Endodermal cell (in vitro differentiated cells): ENCODE data around the gene LUC7L. TPM values are rescaled to one million over a fixed set of nuclear protein-coding genes. Genes with fewer than 3 reads are reported as not detected.
"Not testable (repeated sequence)": the region's sequence is repeated elsewhere in the genome, so short reads cannot be mapped to it uniquely, and the experiment has no call there.

Experiments used
- DNase-seq: peaks from one replicate; pipeline ENCODE4 v3.0.0-alpha.2; 2017
- H3K27ac ChIP-seq: 2 replicates; pipeline ENCODE4 v1.5.1; 2013; ENCODE audit warnings: mild to moderate bottlenecking, low read depth, low read length, moderate library complexity
- H3K27me3 ChIP-seq: 2 replicates; pipeline ENCODE4 v1.6.1; 2013; ENCODE audit warnings: mild to moderate bottlenecking, low read length, moderate library complexity; ENCODE audit not compliant: insufficient read depth, control insufficient read depth, poor library complexity, severe bottlenecking
- H3K36me3 ChIP-seq: 2 replicates; pipeline ENCODE4 v1.7.0; 2013; ENCODE audit warnings: mild to moderate bottlenecking, low read length, moderate library complexity; ENCODE audit not compliant: control insufficient read depth, insufficient read depth
- H3K4me1 ChIP-seq: one replicate; pipeline ENCODE4 v1.7.0; 2013; ENCODE audit warnings: low read length; ENCODE audit not compliant: control insufficient read depth, insufficient read depth
- H3K4me3 ChIP-seq: 2 replicates; pipeline ENCODE4 v1.5.1; 2013; ENCODE audit warnings: mild to moderate bottlenecking, low read length, moderate library complexity
- H3K9ac ChIP-seq: 2 replicates; pipeline ENCODE4 v1.6.1; 2013; ENCODE audit warnings: mild to moderate bottlenecking, low read length, moderate library complexity; ENCODE audit not compliant: poor library complexity, severe bottlenecking; ENCODE audit errors: extremely low read depth
- H3K9me3 ChIP-seq: 2 replicates; pipeline ENCODE4 v1.6.1; 2013; ENCODE audit warnings: mild to moderate bottlenecking, low read length, moderate library complexity; ENCODE audit not compliant: control insufficient read depth
- H3K27ac Mint-ChIP-seq: 2 replicates; pipeline ENCODE4 v1.8.0; 2020; ENCODE audit warnings: mixed read lengths
- H3K27me3 Mint-ChIP-seq: 2 replicates; pipeline ENCODE4 v1.8.0; 2021; ENCODE audit warnings: mild to moderate bottlenecking, mixed read lengths; ENCODE audit not compliant: insufficient read depth
- H3K36me3 Mint-ChIP-seq: 2 replicates; pipeline ENCODE4 v1.8.0; 2020; ENCODE audit warnings: low read depth, mixed read lengths
- H3K4me1 Mint-ChIP-seq: 2 replicates; pipeline ENCODE4 v1.8.0; 2020; ENCODE audit warnings: mixed read lengths
- H3K4me3 Mint-ChIP-seq: 2 replicates; pipeline ENCODE4 v1.8.0; 2020; ENCODE audit warnings: mild to moderate bottlenecking, moderate library complexity, mixed read lengths
- H3K9me3 Mint-ChIP-seq: 2 replicates; pipeline ENCODE4 v1.8.0; 2020; ENCODE audit warnings: mild to moderate bottlenecking, mixed read lengths
- WGBS, 2 experiments: methylation state at CpG; one replicate each; pipeline versions ENCODE4 v1.1.5 to v1.1.7; 2013; ENCODE audit warnings: missing lambda C conversion rate in 2 of 2, mixed read lengths in 1 of 2; ENCODE audit not compliant: insufficient coverage in 1 of 2, insufficient read length in 1 of 2; 5-methylcytosine and 5-hydroxymethylcytosine counted together
- total RNA-seq, 2 donors: library from RNA; stranded (reverse); fragmentation: NEBNext Ultra II Directional in 1 of 2; extraction: Animal tissue kit (Norgen Biotek cat#: 25700) in 1 of 2; gene quantifications; 2 replicates in 1 of 2; 3 replicates in 1 of 2; pipeline ENCODE4 v1.2.1, GENCODE V29; 2021
- TF ChIP-seq, protein P1 (sequence below): fragments of 200-600 bp; sonication (generic); conservative IDR thresholded peaks from 2 replicates; pipeline ENCODE4 v1.5.0; 2021; ENCODE audit warnings: antibody characterized with exemption, mild to moderate bottlenecking

Gene LUC7L
- total RNA-seq, 2 donors from 2014 or later: 130 to 151 TPM

DNA sequence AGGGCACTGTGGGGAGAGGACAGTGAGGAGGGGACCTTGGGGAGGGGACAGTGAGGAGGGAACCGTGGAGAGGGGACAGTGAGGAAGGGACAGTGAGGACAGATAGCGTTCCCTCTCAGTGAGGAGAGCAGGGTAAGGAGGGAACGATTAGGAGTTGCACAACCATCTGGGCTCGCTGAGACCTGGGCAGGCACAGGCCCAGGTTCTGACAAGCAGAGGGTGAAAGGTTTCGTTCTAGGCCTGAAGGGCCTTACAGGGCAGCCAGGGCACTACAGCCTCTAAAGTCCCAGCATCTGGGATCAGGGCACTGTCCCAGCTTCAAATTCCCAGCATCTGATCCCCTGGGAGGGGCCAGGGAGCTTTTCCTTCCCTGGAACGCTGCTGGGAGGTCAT, 76.1 kb downstream of the LUC7L start:
- H3K27me3 ChIP-seq: peaks cover 82% of the 10 kb centered on the region
- H3K4me1 ChIP-seq, H3K27ac ChIP-seq, DNase-seq, H3K9ac ChIP-seq, H3K36me3 ChIP-seq, H3K9me3 Mint-ChIP-seq, H3K4me3 ChIP-seq, H3K4me3 Mint-ChIP-seq, H3K36me3 Mint-ChIP-seq, H3K27ac Mint-ChIP-seq, H3K4me1 Mint-ChIP-seq, H3K9me3 ChIP-seq: not testable (repeated sequence)
- WGBS, 2 experiments: 50 to 88% methylated on average over 1 to 2 of the region's 6 CpGs
- peaks cover 82% of the 10 kb centered on the region for H3K27me3 Mint-ChIP-seq

GRCh38 chr16:152141-153128, 76.8 kb downstream of the LUC7L start, which contains the start of gene HBZ:
Gene HBZ, plus strand, starts transcription at chr16:152644. Its CDS starts 266 bp downstream, at chr16:152910.
- peaks cover 76% of the 10 kb centered on the region for H3K27me3 ChIP-seq
- no peak within 1 kb of the TSS for H3K4me3 Mint-ChIP-seq
- 89 to 92% methylated on average over 10 to 17 of the region's 17 CpGs for WGBS, 2 experiments

DNA sequence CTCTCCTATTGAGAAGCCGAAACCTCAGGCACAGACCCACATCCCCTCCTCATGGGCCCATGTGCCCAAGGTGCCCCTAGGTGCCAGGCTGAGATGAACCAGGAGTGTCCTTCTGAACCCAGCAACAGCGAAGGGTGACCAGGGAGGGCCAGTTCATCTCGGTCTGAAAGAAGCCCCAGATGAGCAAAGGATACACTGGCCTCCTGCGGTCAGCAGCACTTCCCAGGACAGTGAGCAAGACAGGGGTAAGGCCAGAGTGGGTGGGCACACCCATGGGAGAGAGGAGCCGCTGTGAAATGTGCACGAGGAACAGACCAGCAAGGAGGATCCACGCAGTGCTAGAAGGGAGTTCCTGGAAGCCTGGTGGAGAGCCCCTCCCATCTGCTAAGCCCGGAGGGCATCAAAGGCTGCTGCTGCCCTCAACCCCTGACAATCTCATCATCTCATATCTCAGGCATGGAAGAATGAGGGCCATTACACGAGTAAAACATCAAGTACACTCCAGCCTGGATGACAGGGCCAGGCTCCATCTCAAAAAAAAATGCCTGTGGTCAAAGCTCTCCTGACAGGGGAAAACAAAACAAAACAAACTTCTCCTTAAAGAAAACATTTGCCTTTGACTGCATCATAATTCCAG, 80.1 kb downstream of the LUC7L start:
- H3K36me3 Mint-ChIP-seq: no peaks in the 10 kb centered on the region
- Histone ChIP-seq H3K4me1 (no peaks in the 10 kb centered on the region), H3K9me3 (no peaks in the 10 kb centered on the region), H3K36me3 (no peaks in the 10 kb centered on the region), H3K9ac (no peak overlapping the region), H3K27me3 (peaks cover 43% of the 10 kb centered on the region), H3K4me3 (no peak overlapping the region), H3K27ac (no peak overlapping the region)
- H3K27ac Mint-ChIP-seq: no peak overlapping the region
- TF ChIP-seq, protein P1, sequence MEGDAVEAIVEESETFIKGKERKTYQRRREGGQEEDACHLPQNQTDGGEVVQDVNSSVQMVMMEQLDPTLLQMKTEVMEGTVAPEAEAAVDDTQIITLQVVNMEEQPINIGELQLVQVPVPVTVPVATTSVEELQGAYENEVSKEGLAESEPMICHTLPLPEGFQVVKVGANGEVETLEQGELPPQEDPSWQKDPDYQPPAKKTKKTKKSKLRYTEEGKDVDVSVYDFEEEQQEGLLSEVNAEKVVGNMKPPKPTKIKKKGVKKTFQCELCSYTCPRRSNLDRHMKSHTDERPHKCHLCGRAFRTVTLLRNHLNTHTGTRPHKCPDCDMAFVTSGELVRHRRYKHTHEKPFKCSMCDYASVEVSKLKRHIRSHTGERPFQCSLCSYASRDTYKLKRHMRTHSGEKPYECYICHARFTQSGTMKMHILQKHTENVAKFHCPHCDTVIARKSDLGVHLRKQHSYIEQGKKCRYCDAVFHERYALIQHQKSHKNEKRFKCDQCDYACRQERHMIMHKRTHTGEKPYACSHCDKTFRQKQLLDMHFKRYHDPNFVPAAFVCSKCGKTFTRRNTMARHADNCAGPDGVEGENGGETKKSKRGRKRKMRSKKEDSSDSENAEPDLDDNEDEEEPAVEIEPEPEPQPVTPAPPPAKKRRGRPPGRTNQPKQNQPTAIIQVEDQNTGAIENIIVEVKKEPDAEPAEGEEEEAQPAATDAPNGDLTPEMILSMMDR: no peak
- no peaks in the 10 kb centered on the region for H3K4me1 Mint-ChIP-seq
- no peak overlapping the region for H3K4me3 Mint-ChIP-seq
- no peaks in the 10 kb centered on the region for H3K9me3 Mint-ChIP-seq
- H3K27me3 Mint-ChIP-seq: peaks cover 49% of the 10 kb centered on the region
- 63 to 74% methylated on average over 8 to 9 of the region's 9 CpGs for WGBS, 2 experiments
- no peak for DNase-seq

More at GRCh38 chr16:152141-153128, 76.8 kb downstream of the LUC7L start, which contains the start of gene HBZ:
- no peaks in the 10 kb centered on the region for H3K36me3 ChIP-seq
- DNase-seq: no peak
- Mint-ChIP-seq H3K27me3 (peaks cover 75% of the 10 kb centered on the region), H3K36me3 (no peaks in the 10 kb centered on the region), H3K9me3 (peaks cover 2% of the 10 kb centered on the region), H3K4me1 (peaks cover 5% of the 10 kb centered on the region), H3K27ac (no peak within 1 kb of the TSS)
- H3K9ac ChIP-seq: no peak within 1 kb of the TSS
- TF ChIP-seq, protein P1: no peak
- no peak within 1 kb of the TSS for H3K4me3 ChIP-seq
- H3K4me1 ChIP-seq: no peaks in the 10 kb centered on the region
- H3K27ac ChIP-seq: no peak within 1 kb of the TSS
- no peaks in the 10 kb centered on the region for H3K9me3 ChIP-seq
